Lower lobe of right lung (tissue), 2 donors: ENCODE data around the gene RAB14. TPM values are rescaled to one million over a fixed set of nuclear protein-coding genes. Genes with fewer than 3 reads are reported as not detected.

Experiments
- ATAC-seq, 2 donors: fragments of 200-7000 bp; cut with Tn5 transposase; one replicate each; pipeline ENCODE4 v1.9.1; 2020 to 2022; ENCODE audit warnings: mild to moderate bottlenecking in 2 of 2, moderate library complexity in 2 of 2
- DNase-seq: peaks from one replicate; pipeline ENCODE4 v3.0.0-alpha.2; 2020
- H3K27ac ChIP-seq: fragments of 200-600 bp; one replicate; pipeline ENCODE4 v1.8.0; 2022
- H3K27me3 ChIP-seq: fragments of 200-600 bp; one replicate; pipeline ENCODE4 v1.8.0; 2022; ENCODE audit warnings: low read depth
- H3K36me3 ChIP-seq: fragments of 200-600 bp; one replicate; pipeline ENCODE4 v1.8.0; 2022; ENCODE audit warnings: mild to moderate bottlenecking
- H3K4me1 ChIP-seq: fragments of 200-600 bp; one replicate; pipeline ENCODE4 v1.8.0; 2022
- H3K4me3 ChIP-seq: fragments of 200-600 bp; one replicate; pipeline ENCODE4 v1.8.0; 2022; ENCODE audit warnings: mild to moderate bottlenecking
- H3K9me3 ChIP-seq: fragments of 200-600 bp; one replicate; pipeline ENCODE4 v1.8.0; 2022
- intact Hi-C: fragments of 100-400 bp; cut with DNase I; formaldehyde crosslinking; loops from one replicate; pipeline ENCODE4 v1.11.0; 2022
- total RNA-seq: library from RNA; stranded (reverse); fragmentation: NEBNext Ultra II Directional; extraction: Animal tissue kit (Norgen Biotek cat#: 25700); gene quantifications from one replicate; pipeline ENCODE4 v1.2.1, GENCODE V29; 2021
- TF ChIP-seq, protein P1 (sequence below): fragments of 200-600 bp; IDR thresholded peaks from one replicate; pipeline ENCODE4 v1.8.0; 2022; ENCODE audit warnings: antibody characterized with exemption, mild to moderate bottlenecking
- donor health status: DM: no; HTN: yes; CAD: no; lungs with severe emphysema.

Gene RAB14
- total RNA-seq, 1 donor from 2014 or later, result 101 TPM

DNA sequence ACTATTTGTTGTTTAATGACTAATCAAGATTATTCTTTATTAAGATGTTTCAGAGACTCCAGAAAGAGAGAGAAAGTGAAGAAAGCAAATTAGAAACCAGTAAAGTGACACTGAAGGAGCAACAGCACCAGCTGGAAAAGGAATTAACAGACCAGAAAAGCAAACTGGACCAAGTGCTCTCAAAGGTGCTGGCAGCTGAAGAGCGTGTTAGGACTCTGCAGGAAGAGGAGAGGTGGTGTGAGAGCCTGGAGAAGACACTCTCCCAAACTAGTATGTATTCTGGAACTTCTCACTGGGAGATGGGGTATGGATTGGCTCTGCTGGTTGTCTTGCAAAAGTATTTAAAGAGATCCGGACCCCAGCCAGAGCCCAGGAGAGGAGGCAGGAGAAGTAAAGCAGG lies 33.6 kb downstream of the RAB14 start:
- no peaks in the 10 kb centered on the region for H3K27me3 ChIP-seq
- no peak overlapping the region for H3K27ac ChIP-seq
- DNase-seq (no peak), ATAC-seq (peak; percentile 14 to 70)
- peaks cover 15% of the 10 kb centered on the region for H3K4me1 ChIP-seq
- intact Hi-C loops, result no loop called here
- no peaks in the 10 kb centered on the region for H3K9me3 ChIP-seq
- H3K4me3 ChIP-seq, result no peak overlapping the region
- peaks cover 91% of the 10 kb centered on the region for H3K36me3 ChIP-seq
- TF ChIP-seq, protein P1, sequence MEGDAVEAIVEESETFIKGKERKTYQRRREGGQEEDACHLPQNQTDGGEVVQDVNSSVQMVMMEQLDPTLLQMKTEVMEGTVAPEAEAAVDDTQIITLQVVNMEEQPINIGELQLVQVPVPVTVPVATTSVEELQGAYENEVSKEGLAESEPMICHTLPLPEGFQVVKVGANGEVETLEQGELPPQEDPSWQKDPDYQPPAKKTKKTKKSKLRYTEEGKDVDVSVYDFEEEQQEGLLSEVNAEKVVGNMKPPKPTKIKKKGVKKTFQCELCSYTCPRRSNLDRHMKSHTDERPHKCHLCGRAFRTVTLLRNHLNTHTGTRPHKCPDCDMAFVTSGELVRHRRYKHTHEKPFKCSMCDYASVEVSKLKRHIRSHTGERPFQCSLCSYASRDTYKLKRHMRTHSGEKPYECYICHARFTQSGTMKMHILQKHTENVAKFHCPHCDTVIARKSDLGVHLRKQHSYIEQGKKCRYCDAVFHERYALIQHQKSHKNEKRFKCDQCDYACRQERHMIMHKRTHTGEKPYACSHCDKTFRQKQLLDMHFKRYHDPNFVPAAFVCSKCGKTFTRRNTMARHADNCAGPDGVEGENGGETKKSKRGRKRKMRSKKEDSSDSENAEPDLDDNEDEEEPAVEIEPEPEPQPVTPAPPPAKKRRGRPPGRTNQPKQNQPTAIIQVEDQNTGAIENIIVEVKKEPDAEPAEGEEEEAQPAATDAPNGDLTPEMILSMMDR, result no peak

DNA sequence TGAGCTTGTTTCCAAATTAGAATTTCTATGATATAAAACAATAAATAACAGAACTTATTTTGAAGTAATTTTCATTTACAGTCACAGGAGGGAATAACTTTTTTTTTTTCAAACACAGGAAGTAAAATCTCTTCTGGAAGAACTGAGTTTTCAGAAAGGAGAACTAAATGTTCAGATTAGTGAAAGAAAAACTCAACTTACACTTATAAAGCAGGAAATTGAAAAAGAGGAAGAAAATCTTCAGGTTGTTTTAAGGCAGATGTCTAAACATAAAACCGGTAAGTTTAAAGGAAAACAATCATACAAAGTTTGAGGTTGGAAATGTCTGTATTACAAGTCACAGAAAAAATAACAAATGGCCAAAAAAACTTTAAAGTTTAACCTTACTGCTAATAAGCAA lies 41.6 kb downstream of the RAB14 start:
- H3K36me3 ChIP-seq, result peaks cover 95% of the 10 kb centered on the region
- H3K9me3 ChIP-seq, result no peaks in the 10 kb centered on the region
- H3K4me1 ChIP-seq, result peaks cover 4% of the 10 kb centered on the region
- no peak for DNase-seq
- peak overlapping the region; percentile 39 for H3K27ac ChIP-seq
- H3K27me3 ChIP-seq, result no peaks in the 10 kb centered on the region
- no peak overlapping the region for H3K4me3 ChIP-seq
- TF ChIP-seq, protein P1, result no peak
- no peak for ATAC-seq
- intact Hi-C loops, result no loop called here

DNA sequence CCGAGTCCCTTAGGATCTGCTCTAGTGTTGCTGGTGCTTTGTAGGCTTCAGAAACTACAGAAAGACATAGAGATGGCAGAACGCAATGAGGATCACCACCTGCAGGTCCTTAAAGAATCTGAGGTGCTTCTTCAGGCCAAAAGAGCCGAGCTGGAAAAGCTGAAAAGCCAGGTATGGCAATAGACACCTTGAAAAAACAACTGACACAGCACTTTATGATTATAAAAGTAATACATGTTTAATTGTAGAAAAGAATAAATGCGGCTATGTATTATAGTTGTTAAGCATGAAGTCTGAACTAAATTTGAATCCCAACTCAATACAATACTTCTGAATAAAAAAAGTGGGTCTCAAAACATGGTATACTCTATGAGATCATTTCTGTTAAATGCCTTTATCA lies 43.7 kb downstream of the RAB14 start:
- Histone ChIP-seq H3K36me3 (peaks cover 97% of the 10 kb centered on the region), H3K4me1 (peaks cover 4% of the 10 kb centered on the region), H3K4me3 (no peak overlapping the region), H3K9me3 (no peaks in the 10 kb centered on the region), H3K27me3 (no peaks in the 10 kb centered on the region), H3K27ac (no peak overlapping the region)
- ATAC-seq, result no peak
- DNase-seq, result no peak
- intact Hi-C loops, result no loop called here
- TF ChIP-seq, protein P1, result no peak

DNA sequence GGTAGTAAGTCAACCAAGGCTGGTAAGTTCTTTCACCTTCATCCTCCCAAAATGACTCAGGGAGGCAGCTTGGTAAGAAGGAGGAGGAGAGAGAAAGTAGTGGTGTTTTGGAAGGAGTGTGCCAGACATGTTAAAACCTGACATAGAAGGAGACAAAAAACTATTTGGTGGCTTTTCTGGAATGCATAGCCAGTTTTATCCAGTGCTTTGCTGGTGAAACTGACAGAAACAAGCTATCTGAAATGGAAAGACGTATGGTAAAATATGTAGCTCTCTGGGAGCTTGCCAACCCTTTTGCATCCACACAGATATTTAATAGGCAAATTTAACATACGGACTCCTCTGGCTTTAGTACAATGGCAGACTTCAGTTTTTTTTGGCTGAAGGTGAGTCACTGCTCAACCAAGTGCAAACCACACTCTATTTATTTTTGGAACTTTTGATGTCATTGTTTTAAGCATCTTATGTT lies 45.4 kb downstream of the RAB14 start:
- intact Hi-C loops, result no loop called here
- no peak for ATAC-seq
- TF ChIP-seq, protein P1, result no peak
- Histone ChIP-seq H3K4me1 (peaks cover 4% of the 10 kb centered on the region), H3K36me3 (peaks cover 92% of the 10 kb centered on the region), H3K4me3 (no peak overlapping the region), H3K27me3 (no peaks in the 10 kb centered on the region), H3K27ac (no peak overlapping the region), H3K9me3 (no peaks in the 10 kb centered on the region)
- no peak for DNase-seq

DNA sequence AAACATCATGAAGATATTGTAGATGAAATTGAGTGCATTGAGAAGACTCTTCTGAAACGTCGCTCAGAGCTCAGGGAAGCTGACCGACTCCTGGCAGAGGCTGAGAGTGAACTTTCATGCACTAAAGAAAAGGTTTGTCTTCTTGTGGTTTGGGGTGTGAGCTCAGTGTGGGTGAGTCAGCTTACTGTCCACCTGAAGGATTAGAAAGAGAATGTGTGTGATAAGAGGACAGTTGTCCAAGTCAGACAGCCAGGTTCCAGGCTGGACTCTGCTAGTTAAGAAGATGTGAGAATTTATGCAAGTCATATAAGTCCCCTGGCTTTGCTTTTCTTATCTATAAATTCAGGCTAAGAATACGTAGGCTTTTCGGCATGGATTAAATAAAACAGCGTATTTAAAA lies 46.9 kb downstream of the RAB14 start:
- Histone ChIP-seq H3K4me1 (no peaks in the 10 kb centered on the region), H3K27ac (no peak overlapping the region), H3K9me3 (no peaks in the 10 kb centered on the region), H3K27me3 (no peaks in the 10 kb centered on the region), H3K36me3 (peaks cover 88% of the 10 kb centered on the region), H3K4me3 (no peak overlapping the region)
- TF ChIP-seq, protein P1, result no peak
- DNase-seq (no peak), ATAC-seq (no peak)
- intact Hi-C loops, result no loop called here

DNA sequence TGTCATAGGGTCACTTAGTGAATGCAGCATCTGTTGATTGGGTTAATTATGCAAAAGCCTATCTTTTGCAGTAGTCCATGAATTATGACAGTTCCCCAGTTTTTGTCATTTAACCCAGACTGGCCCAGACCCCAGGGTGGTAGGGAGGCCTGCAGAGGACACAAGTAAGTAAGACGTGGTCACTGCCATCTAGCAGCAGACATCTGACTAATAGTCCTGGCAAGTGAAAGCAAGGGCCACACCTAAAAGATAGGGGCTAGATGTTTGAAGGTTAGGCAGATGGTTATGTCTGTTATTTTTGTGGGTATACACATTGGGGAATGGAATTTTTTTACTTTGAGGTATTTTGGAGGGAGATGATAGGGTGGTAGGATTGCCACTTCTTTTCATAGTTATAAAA lies 48.0 kb downstream of the RAB14 start:
- DNase-seq (no peak), ATAC-seq (no peak)
- Histone ChIP-seq H3K36me3 (peaks cover 88% of the 10 kb centered on the region), H3K4me3 (no peak overlapping the region), H3K27ac (no peak overlapping the region), H3K27me3 (no peaks in the 10 kb centered on the region), H3K4me1 (no peaks in the 10 kb centered on the region), H3K9me3 (no peaks in the 10 kb centered on the region)
- intact Hi-C loops, result no loop called here
- TF ChIP-seq, protein P1, result no peak
